ENCODE measurements around the gene ST8SIA6. TPM values are rescaled to one million over a fixed set of nuclear protein-coding genes. Genes with fewer than 3 reads are reported as not detected.

ST8SIA6 gene
- total and polyA plus RNA-seq, 4 donors, result 0.10 to 2.9 (median 2.4) TPM; not detected in 1

DNA sequence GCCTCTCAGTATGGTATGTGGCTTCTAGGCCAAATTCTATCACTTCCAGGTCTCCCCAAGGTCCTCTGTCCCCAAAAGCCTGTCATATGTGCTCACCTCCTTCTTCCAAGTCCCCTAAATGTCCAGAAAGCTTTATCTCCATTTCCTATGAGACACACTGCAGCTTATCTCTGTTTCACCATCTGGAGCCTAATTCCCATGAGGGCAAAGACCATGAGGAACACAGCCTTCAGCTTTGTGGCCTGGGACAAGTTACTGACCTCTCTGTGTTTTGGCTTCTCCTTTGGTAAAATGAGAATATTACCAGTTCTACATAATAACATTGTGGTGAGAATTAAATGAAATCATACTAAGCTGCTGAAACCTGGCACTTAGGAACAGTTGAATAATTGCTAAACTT, 19.2 kb downstream of the ST8SIA6 start:
- intact Hi-C loops (cut with DNase I), result loop anchor here in 1 of 2 donors (10.0 kb wide), 1 partner anchor 590 kb away; no protein-coding TSS in a partner anchor
- Histone ChIP-seq H3K27ac (ENCODE audit: low read depth in 1 of 2, low read length in 2 of 2) (no peak overlapping the region), H3K4me1 (ENCODE audit: control insufficient read depth in 1 of 2, insufficient read depth in 2 of 2, low read length in 2 of 2) (no peaks in the 10 kb centered on the region), H3K4me3 (ENCODE audit: low read length in 2 of 2) (no peak overlapping the region), H3K27me3 (ENCODE audit: control insufficient read depth in 1 of 2, insufficient read depth in 2 of 2, low read length in 1 of 2) (no peaks in the 10 kb centered on the region), H3K36me3 (ENCODE audit: control insufficient read depth in 1 of 2, insufficient read depth in 2 of 2, low read length in 1 of 2) (no peaks in the 10 kb centered on the region), H3K9me3 (ENCODE audit: control insufficient read depth, low read length) (no peaks in the 10 kb centered on the region)
- DNase-seq, result no peak
- ATAC-seq (ENCODE audit: low FRiP score), result no peak

DNA sequence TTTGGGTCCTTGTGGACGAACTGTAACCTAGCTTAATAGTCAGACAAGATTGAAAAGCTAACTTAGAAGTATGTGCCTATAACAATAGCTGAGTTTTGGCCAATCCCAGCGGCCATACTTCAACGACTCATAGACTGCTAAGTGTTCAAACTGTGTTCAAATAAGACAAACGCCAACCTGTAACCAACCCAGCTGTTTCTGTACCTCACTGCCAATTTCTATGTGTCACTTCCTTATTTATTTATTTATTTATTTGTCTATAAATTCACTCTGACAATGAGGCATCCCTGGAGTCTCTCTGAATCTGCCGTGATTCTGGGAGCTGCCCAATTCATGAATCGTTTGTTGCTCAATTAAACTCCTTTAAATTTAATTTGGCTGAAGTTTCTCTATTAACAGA, 21.7 kb downstream of the ST8SIA6 start:
- no peak for ATAC-seq (ENCODE audit: low FRiP score)
- WGBS, 2 donors, result 80 to 84% methylated on average over 6 of the region's 6 CpGs
- intact Hi-C loops (cut with DNase I), result loop anchor here (5.0 to 10.0 kb wide), 2 partner anchors 588 to 590 kb away; no protein-coding TSS in a partner anchor
- Histone ChIP-seq H3K27ac (ENCODE audit: low read depth in 1 of 2, low read length in 2 of 2) (no peak overlapping the region), H3K36me3 (ENCODE audit: control insufficient read depth in 1 of 2, insufficient read depth in 2 of 2, low read length in 1 of 2) (no peaks in the 10 kb centered on the region), H3K4me3 (ENCODE audit: low read length in 2 of 2) (no peak overlapping the region), H3K4me1 (ENCODE audit: control insufficient read depth in 1 of 2, insufficient read depth in 2 of 2, low read length in 2 of 2) (no peaks in the 10 kb centered on the region), H3K9me3 (ENCODE audit: control insufficient read depth, low read length) (no peaks in the 10 kb centered on the region), H3K27me3 (ENCODE audit: control insufficient read depth in 1 of 2, insufficient read depth in 2 of 2, low read length in 1 of 2) (no peaks in the 10 kb centered on the region)
- DNase-seq, result no peak

DNA sequence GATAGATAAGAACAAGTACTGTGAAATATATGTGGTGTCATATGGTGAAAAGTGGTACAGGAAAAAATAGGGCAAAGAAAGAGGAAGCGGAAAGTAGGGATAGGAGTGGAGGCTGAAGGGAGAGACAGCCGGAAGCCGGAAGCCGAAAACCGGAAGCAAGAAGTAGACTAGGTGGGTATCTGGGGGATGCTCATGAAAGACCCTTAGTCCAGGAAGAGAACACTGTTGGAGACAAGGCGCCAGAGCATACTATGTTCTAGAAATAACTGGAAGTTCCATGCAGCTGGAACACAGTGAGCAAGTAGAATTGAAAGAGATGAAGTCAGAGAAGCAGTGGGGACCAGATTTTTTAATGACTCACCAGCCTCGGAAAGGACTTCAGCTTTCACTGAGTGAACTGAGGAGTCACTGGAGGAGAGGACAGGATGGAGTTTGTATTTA, 22.5 kb downstream of the ST8SIA6 start:
- H3K4me3 ChIP-seq (ENCODE audit: low read length in 2 of 2), result no peak overlapping the region

DNA sequence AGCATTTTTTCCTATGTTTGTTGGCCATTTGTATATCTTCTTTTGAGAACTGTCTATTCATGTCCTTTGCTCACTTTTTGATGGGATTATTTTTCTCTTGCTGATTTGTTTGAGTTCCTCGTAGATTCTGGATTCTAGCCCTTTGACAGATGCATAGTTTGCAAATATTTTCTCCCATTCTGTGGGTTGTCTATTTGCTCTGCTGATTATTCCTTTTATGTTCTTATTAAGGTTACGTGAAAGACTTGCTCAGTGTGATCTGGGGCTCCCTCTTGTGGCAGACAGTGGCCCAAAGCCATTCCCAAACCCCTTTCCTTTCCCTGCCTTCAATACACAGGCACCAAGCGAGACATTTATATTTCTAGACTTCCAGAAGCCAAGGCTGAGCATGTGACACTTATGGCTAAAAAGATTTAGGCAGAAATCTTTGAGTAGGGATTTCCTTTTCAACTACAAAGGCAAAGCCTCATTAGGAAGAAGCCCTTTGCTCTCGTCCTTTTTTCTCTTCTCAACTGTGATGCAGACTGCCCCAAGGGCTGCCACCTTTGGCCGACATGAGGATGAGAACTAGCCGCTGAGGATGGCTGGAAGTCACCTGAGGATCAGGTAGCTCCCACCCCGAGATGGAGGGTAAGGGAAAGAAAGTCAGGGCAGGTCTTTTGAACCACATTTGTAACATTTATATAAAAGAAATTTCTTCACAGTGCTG, 23.6 kb downstream of the ST8SIA6 start:
- ATAC-seq (ENCODE audit: low FRiP score) (peak; percentile 78), DNase-seq (peak; percentile 79 to 88)
- no peaks in the 10 kb centered on the region for H3K4me1 ChIP-seq (ENCODE audit: control insufficient read depth in 1 of 2, insufficient read depth in 2 of 2, low read length in 2 of 2)
- no peaks in the 10 kb centered on the region for H3K9me3 ChIP-seq (ENCODE audit: control insufficient read depth, low read length)
- H3K36me3 ChIP-seq (ENCODE audit: control insufficient read depth in 1 of 2, insufficient read depth in 2 of 2, low read length in 1 of 2), result no peaks in the 10 kb centered on the region
- no peaks in the 10 kb centered on the region for H3K27me3 ChIP-seq (ENCODE audit: control insufficient read depth in 1 of 2, insufficient read depth in 2 of 2, low read length in 1 of 2)
- H3K27ac ChIP-seq (ENCODE audit: low read depth in 1 of 2, low read length in 2 of 2), result no peak overlapping the region
- WGBS, 2 donors, result 17 to 23% methylated on average over 7 of the region's 7 CpGs
- intact Hi-C loops (cut with DNase I), result loop anchor here (5.0 to 10.0 kb wide), 2 partner anchors 586 to 588 kb away; no protein-coding TSS in a partner anchor
- H3K4me3 ChIP-seq (ENCODE audit: low read length in 2 of 2), result no peak overlapping the region

More for the DNA sequence above, 22.5 kb downstream of the ST8SIA6 start:
- H3K27me3 ChIP-seq (ENCODE audit: control insufficient read depth in 1 of 2, insufficient read depth in 2 of 2, low read length in 1 of 2), result no peaks in the 10 kb centered on the region
- H3K27ac ChIP-seq (ENCODE audit: low read depth in 1 of 2, low read length in 2 of 2), result no peak overlapping the region
- H3K36me3 ChIP-seq (ENCODE audit: control insufficient read depth in 1 of 2, insufficient read depth in 2 of 2, low read length in 1 of 2), result no peaks in the 10 kb centered on the region
- WGBS, 2 donors, result 68 to 72% methylated on average over 7 of the region's 7 CpGs
- H3K9me3 ChIP-seq (ENCODE audit: control insufficient read depth, low read length), result no peaks in the 10 kb centered on the region
- no peak for DNase-seq
- ATAC-seq (ENCODE audit: low FRiP score), result no peak
- H3K4me1 ChIP-seq (ENCODE audit: control insufficient read depth in 1 of 2, insufficient read depth in 2 of 2, low read length in 2 of 2), result no peaks in the 10 kb centered on the region
- intact Hi-C loops (cut with DNase I), result loop anchor here (5.0 to 10.0 kb wide), 2 partner anchors 587 to 590 kb away; no protein-coding TSS in a partner anchor

DNA sequence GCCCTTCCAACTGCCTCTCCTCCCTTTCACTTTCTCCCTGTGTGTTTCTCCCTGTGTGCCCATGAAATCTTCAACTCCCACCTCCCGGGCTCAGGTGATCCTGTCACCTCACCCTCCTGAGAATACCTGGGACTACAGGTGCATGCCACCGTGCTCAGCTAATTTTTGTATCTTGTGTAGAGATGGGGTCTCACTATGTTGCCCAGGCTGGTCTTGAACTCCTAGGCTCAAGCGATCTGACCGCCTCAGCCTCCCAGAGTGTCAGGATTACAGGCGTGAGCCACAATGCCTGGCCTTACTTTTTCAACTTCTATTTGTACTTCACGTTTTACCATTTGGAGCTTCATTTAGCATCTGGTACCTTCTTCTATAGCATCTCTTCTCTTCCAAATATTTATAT, 24.9 kb downstream of the ST8SIA6 start:
- Histone ChIP-seq H3K36me3 (ENCODE audit: control insufficient read depth in 1 of 2, insufficient read depth in 2 of 2, low read length in 1 of 2) (no peaks in the 10 kb centered on the region), H3K27ac (ENCODE audit: low read depth in 1 of 2, low read length in 2 of 2) (no peak overlapping the region), H3K4me3 (ENCODE audit: low read length in 2 of 2) (no peak overlapping the region), H3K9me3 (ENCODE audit: control insufficient read depth, low read length) (no peaks in the 10 kb centered on the region), H3K27me3 (ENCODE audit: control insufficient read depth in 1 of 2, insufficient read depth in 2 of 2, low read length in 1 of 2) (no peaks in the 10 kb centered on the region), H3K4me1 (ENCODE audit: control insufficient read depth in 1 of 2, insufficient read depth in 2 of 2, low read length in 2 of 2) (no peaks in the 10 kb centered on the region)
- DNase-seq, result no peak
- no peak for ATAC-seq (ENCODE audit: low FRiP score)
- intact Hi-C loops (cut with DNase I), result loop anchor here in 1 of 2 donors (10.0 kb wide), 1 partner anchor 125 kb away; no protein-coding TSS in a partner anchor
- 93 to 94% methylated on average over 6 of the region's 6 CpGs for WGBS, 2 donors

DNA sequence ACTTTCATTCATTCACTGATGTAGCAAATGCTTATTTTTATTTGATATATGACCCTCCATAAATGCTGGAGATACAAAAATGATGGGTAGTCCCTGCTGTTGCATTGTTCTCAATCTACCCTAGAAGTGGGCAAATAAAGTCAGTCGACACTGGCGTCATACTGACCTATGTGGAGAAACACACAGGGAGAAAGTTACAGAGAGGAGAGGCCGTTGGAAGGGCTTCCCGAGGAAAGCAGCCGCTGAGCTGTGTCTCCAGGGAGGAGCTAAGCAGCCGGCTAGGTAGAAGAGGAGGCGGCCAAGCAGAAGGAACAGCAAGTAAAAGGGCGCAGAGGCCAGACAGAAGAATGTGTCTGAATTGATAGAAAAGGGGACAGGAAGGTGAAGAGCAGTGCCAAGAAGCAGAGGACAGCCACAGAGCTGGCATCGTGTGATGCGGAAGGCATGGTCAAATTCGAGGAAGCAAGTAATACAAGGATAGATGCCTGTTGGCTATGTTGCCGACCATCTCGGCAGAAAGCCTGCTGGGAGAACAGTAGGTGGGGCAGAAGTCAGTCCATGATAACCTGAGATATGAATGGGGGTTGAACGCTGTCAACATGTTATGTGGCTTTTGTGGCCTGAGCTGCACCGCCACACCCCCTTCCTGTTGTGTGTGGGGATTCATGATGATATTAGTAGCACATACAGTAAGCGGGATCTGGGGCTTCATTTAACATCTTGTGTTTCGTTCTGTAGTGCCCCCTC, 25.9 kb downstream of the ST8SIA6 start:
- H3K27me3 ChIP-seq (ENCODE audit: control insufficient read depth in 1 of 2, insufficient read depth in 2 of 2, low read length in 1 of 2), result no peaks in the 10 kb centered on the region
- intact Hi-C loops (cut with DNase I), result loop anchor here in 1 of 2 donors (10.0 kb wide), 1 partner anchor 124 kb away; no protein-coding TSS in a partner anchor
- H3K36me3 ChIP-seq (ENCODE audit: control insufficient read depth in 1 of 2, insufficient read depth in 2 of 2, low read length in 1 of 2), result no peaks in the 10 kb centered on the region
- H3K27ac ChIP-seq (ENCODE audit: low read depth in 1 of 2, low read length in 2 of 2), result no peak overlapping the region
- no peak for ATAC-seq (ENCODE audit: low FRiP score)
- H3K9me3 ChIP-seq (ENCODE audit: control insufficient read depth, low read length), result no peaks in the 10 kb centered on the region
- no peak overlapping the region for H3K4me3 ChIP-seq (ENCODE audit: low read length in 2 of 2)
- DNase-seq, result no peak
- WGBS, 2 donors, result 80 to 82% methylated on average over 17 of the region's 17 CpGs
- H3K4me1 ChIP-seq (ENCODE audit: control insufficient read depth in 1 of 2, insufficient read depth in 2 of 2, low read length in 2 of 2), result no peaks in the 10 kb centered on the region

DNA sequence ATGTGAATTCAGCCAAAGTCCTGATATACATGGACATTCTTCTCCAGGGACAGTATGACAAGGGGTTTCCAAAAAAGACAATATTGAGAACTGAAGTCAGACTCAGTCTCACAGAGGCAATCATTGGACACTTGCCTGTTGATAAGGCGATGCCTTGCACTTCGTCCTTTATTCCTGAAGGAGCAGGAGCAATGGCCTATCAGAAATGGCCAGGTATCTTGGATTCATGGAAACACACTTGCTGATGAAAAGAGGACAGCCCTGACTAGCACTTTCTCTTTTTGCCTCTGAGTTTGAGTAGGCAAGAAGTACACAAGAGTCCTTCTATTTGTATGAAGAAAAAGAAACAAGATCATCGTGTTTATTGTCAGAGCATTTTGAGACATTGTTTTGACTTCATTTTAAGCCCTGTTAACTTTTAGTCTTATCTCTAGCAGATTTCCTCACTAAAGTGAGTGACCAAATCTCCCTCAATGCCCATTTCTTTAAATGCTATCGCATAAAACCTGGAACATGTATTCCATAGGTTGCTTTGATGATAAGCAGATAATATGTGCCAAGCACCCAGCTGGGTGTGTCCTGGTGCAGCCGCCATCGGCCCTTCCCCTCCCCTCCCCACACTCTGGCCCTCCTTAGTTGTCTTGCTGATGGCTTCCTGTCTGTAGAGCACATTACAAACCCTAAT, 26.6 kb downstream of the ST8SIA6 start:
- Histone ChIP-seq H3K4me3 (ENCODE audit: low read length in 2 of 2) (no peak overlapping the region), H3K4me1 (ENCODE audit: control insufficient read depth in 1 of 2, insufficient read depth in 2 of 2, low read length in 2 of 2) (no peaks in the 10 kb centered on the region), H3K9me3 (ENCODE audit: control insufficient read depth, low read length) (no peaks in the 10 kb centered on the region), H3K27me3 (ENCODE audit: control insufficient read depth in 1 of 2, insufficient read depth in 2 of 2, low read length in 1 of 2) (no peaks in the 10 kb centered on the region), H3K36me3 (ENCODE audit: control insufficient read depth in 1 of 2, insufficient read depth in 2 of 2, low read length in 1 of 2) (no peaks in the 10 kb centered on the region), H3K27ac (ENCODE audit: low read depth in 1 of 2, low read length in 2 of 2) (no peak overlapping the region)
- 58 to 67% methylated on average over 6 of the region's 6 CpGs for WGBS, 2 donors
- DNase-seq (no peak), ATAC-seq (ENCODE audit: low FRiP score) (no peak)
- intact Hi-C loops (cut with DNase I), result loop anchor here in 1 of 2 donors (10.0 kb wide), 1 partner anchor 123 kb away; no protein-coding TSS in a partner anchor

DNA sequence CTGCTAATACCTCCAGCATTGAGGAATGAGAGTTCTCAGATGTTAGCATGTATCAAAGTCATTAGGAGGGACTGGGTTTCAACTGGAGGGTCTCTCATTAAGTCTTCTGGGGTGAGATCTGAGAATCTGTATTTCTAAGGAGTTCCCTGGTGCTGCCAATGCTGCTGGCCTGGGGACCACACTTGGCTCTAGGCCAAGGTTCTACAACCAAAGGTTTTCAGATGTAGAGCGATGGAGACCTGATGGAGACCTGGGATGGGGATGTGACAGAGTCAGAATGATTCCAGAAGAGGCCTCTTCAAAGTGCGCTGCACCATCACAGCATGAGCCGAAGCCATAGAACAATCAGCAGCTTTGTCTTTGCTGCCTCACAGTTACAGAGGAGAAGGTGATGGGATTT, 27.2 kb downstream of the ST8SIA6 start:
- no peak for ATAC-seq (ENCODE audit: low FRiP score)
- Histone ChIP-seq H3K36me3 (ENCODE audit: control insufficient read depth in 1 of 2, insufficient read depth in 2 of 2, low read length in 1 of 2) (no peaks in the 10 kb centered on the region), H3K27ac (ENCODE audit: low read depth in 1 of 2, low read length in 2 of 2) (no peak overlapping the region), H3K27me3 (ENCODE audit: control insufficient read depth in 1 of 2, insufficient read depth in 2 of 2, low read length in 1 of 2) (no peaks in the 10 kb centered on the region), H3K9me3 (ENCODE audit: control insufficient read depth, low read length) (no peaks in the 10 kb centered on the region), H3K4me1 (ENCODE audit: control insufficient read depth in 1 of 2, insufficient read depth in 2 of 2, low read length in 2 of 2) (no peaks in the 10 kb centered on the region), H3K4me3 (ENCODE audit: low read length in 2 of 2) (no peak overlapping the region)
- 93 to 98% methylated on average over 3 of the region's 3 CpGs for WGBS, 2 donors
- intact Hi-C loops (cut with DNase I), result loop anchor here in 1 of 2 donors (10.0 kb wide), 1 partner anchor 122 kb away; no protein-coding TSS in a partner anchor
- DNase-seq, result no peak
